GM13977 (cell line): ENCODE results near the gene VIP.
A peak's percentile ranks its signal among the peaks of the same experiment; 100 is the strongest.

Experiments
- DNase-seq: peaks from one replicate; pipeline ENCODE4 v3.0.0; 2012; ENCODE audit warnings: low spot score
- CTCF ChIP-seq: IDR thresholded peaks from 2 replicates; pipeline ENCODE4 v1.5.1; 2012; ENCODE audit warnings: mild to moderate bottlenecking, control low read depth; ENCODE audit not compliant: insufficient read depth; ENCODE audit errors: extremely low read depth, missing control alignments
- in situ Hi-C: fragments of 300-500 bp; cut with MboI; formaldehyde crosslinking; loops from one replicate; pipeline ENCODE4 v1.12.0; 2022; ENCODE audit warnings: low sequenced_read_pairs, low pct_unique_long_range_greater_than_20kb, mixed read lengths, inconsistent platforms; ENCODE audit not compliant: unreplicated experiment

VIP gene

GRCh38 chr6:152746172-152746553 lies 4.4 kb upstream of the VIP start:
- in situ Hi-C loops, result no loop called here
- TF ChIP-seq CTCF, result no peak
- no peak for DNase-seq

- peak; percentile 5 for TF ChIP-seq CTCF
- in situ Hi-C loops, result no loop called here
- peak; percentile 5 for DNase-seq
These were observed 1.8 kb upstream of the VIP start for GRCh38 chr6:152748843-152749242.

GRCh38 chr6:152749336-152749735 lies 1.3 kb upstream of the VIP start:
- in situ Hi-C loops, result no loop called here
- DNase-seq, result no peak
- TF ChIP-seq CTCF, result no peak

GRCh38 chr6:152765331-152765730 lies 14.7 kb downstream of the VIP start:
- in situ Hi-C loops, result no loop called here
- no peak for TF ChIP-seq CTCF
- DNase-seq, result no peak

GRCh38 chr6:152769159-152769558 lies 18.6 kb downstream of the VIP start:
- TF ChIP-seq CTCF, result no peak
- in situ Hi-C loops, result no loop called here
- no peak for DNase-seq

GRCh38 chr6:152769993-152770392 lies 19.4 kb downstream of the VIP start:
- DNase-seq, result no peak
- TF ChIP-seq CTCF, result no peak
- in situ Hi-C loops, result no loop called here

GRCh38 chr6:152771061-152771687 lies 20.6 kb downstream of the VIP start:
- no peak for TF ChIP-seq CTCF
- in situ Hi-C loops, result no loop called here
- no peak for DNase-seq
